Nephron (organoid): ENCODE results near the gene SOCS1.

Experiments
- H3K27ac Mint-ChIP-seq, 3 experiments: 2 replicates each; pipeline ENCODE4 v1.8.0; 2020; ENCODE audit warnings: mixed read lengths in 3 of 3, mild to moderate bottlenecking in 2 of 3, moderate library complexity in 1 of 3
- H3K27me3 Mint-ChIP-seq: 2 replicates; pipeline ENCODE4 v1.8.0; 2021; ENCODE audit warnings: low read depth, mild to moderate bottlenecking, moderate library complexity, mixed read lengths
- H3K36me3 Mint-ChIP-seq: 2 replicates; pipeline ENCODE4 v1.8.0; 2020; ENCODE audit warnings: low read depth, mixed read lengths
- H3K4me1 Mint-ChIP-seq: 2 replicates; pipeline ENCODE4 v1.8.0; 2020; ENCODE audit warnings: mixed read lengths
- H3K4me3 Mint-ChIP-seq, 3 experiments: 2 replicates each; pipeline ENCODE4 v1.8.0; 2020; ENCODE audit warnings: mild to moderate bottlenecking in 3 of 3, mixed read lengths in 3 of 3, moderate library complexity in 2 of 3
- H3K9me3 Mint-ChIP-seq: 2 replicates; pipeline ENCODE4 v1.8.0; 2020; ENCODE audit warnings: mixed read lengths
- TF ChIP-seq, protein P1 (sequence below), 3 experiments: fragments of 200-600 bp; sonication (generic); IDR thresholded peaks; one replicate each; pipeline ENCODE4 v1.5.0; 2021; ENCODE audit warnings: antibody characterized with exemption in 3 of 3; ENCODE audit not compliant: unreplicated experiment in 3 of 3

The SOCS1 gene

GRCh38 chr16:11272921-11273720 is 17.1 kb upstream of the SOCS1 start, which contains the start of gene PRM3:
TSS of gene PRM3 (minus strand) at chr16:11273629. CDS start at chr16:11273595, 34 bp downstream.
- H3K27me3 Mint-ChIP-seq: peaks cover 11% of the 10 kb centered on the region

DNA sequence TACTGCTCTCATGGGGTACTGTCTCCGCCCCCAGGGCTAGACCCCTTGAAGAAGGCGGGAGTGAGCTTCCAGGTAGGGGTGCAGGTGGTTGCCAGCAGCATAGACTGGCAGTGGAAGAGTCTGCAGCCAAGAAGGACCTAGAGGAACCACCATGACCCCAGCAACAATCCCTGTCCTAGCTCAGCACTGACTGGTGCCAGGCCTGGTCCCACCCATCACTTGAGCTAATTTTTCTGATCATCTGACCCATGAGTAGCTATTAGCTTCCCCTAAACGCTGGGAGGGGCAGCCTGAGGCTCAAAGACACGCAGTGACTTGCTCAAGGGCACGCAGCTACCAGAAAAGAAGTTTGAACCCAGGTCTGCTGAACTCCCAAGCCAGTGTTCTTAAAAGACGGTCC is 16.5 kb upstream of the SOCS1 start:
- H3K27me3 Mint-ChIP-seq: peaks cover 10% of the 10 kb centered on the region
- TF ChIP-seq, protein P1, sequence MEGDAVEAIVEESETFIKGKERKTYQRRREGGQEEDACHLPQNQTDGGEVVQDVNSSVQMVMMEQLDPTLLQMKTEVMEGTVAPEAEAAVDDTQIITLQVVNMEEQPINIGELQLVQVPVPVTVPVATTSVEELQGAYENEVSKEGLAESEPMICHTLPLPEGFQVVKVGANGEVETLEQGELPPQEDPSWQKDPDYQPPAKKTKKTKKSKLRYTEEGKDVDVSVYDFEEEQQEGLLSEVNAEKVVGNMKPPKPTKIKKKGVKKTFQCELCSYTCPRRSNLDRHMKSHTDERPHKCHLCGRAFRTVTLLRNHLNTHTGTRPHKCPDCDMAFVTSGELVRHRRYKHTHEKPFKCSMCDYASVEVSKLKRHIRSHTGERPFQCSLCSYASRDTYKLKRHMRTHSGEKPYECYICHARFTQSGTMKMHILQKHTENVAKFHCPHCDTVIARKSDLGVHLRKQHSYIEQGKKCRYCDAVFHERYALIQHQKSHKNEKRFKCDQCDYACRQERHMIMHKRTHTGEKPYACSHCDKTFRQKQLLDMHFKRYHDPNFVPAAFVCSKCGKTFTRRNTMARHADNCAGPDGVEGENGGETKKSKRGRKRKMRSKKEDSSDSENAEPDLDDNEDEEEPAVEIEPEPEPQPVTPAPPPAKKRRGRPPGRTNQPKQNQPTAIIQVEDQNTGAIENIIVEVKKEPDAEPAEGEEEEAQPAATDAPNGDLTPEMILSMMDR (IDR thresholded peaks at IDR 0.05; ENCODE audit: unreplicated experiment in 3 of 3): no peak

More at GRCh38 chr16:11272921-11273720, 17.1 kb upstream of the SOCS1 start, which contains the start of gene PRM3:
- H3K9me3 Mint-ChIP-seq: no peaks in the 10 kb centered on the region
- TF ChIP-seq, protein P1 (IDR thresholded peaks at IDR 0.05; ENCODE audit: unreplicated experiment in 3 of 3): no peak
- H3K4me1 Mint-ChIP-seq: peaks cover 10% of the 10 kb centered on the region
- H3K36me3 Mint-ChIP-seq: no peaks in the 10 kb centered on the region
- peak within 1 kb of the TSS; percentile 84 to 97 (median 88) for H3K27ac Mint-ChIP-seq
- H3K4me3 Mint-ChIP-seq: peak within 1 kb of the TSS in 1 of 3 experiments; percentile 3

GRCh38 chr16:11271610-11272009 is 15.6 kb upstream of the SOCS1 start:
- Mint-ChIP-seq H3K9me3 (no peaks in the 10 kb centered on the region), H3K4me1 (peaks cover 10% of the 10 kb centered on the region), H3K27me3 (peaks cover 8% of the 10 kb centered on the region), H3K4me3 (no peak overlapping the region), H3K27ac (no peak overlapping the region), H3K36me3 (no peaks in the 10 kb centered on the region)
- TF ChIP-seq, protein P1 (IDR thresholded peaks at IDR 0.05; ENCODE audit: unreplicated experiment in 3 of 3): no peak

More for the DNA sequence above, 16.5 kb upstream of the SOCS1 start:
- Mint-ChIP-seq H3K9me3 (no peaks in the 10 kb centered on the region), H3K4me3 (no peak overlapping the region), H3K36me3 (no peaks in the 10 kb centered on the region), H3K27ac (peak overlapping the region in 2 of 3 experiments; percentile 13 to 97), H3K4me1 (peaks cover 10% of the 10 kb centered on the region)

- H3K27ac Mint-ChIP-seq: peak overlapping the region in 1 of 3 experiments; percentile 2
- peaks cover 8% of the 10 kb centered on the region for H3K27me3 Mint-ChIP-seq
- peaks cover 10% of the 10 kb centered on the region for H3K4me1 Mint-ChIP-seq
- no peak overlapping the region for H3K4me3 Mint-ChIP-seq
- no peaks in the 10 kb centered on the region for H3K36me3 Mint-ChIP-seq
- TF ChIP-seq, protein P1 (IDR thresholded peaks at IDR 0.05; ENCODE audit: unreplicated experiment in 3 of 3): no peak
- no peaks in the 10 kb centered on the region for H3K9me3 Mint-ChIP-seq
Observed at GRCh38 chr16:11270602-11271162, 14.7 kb upstream of the SOCS1 start.

DNA sequence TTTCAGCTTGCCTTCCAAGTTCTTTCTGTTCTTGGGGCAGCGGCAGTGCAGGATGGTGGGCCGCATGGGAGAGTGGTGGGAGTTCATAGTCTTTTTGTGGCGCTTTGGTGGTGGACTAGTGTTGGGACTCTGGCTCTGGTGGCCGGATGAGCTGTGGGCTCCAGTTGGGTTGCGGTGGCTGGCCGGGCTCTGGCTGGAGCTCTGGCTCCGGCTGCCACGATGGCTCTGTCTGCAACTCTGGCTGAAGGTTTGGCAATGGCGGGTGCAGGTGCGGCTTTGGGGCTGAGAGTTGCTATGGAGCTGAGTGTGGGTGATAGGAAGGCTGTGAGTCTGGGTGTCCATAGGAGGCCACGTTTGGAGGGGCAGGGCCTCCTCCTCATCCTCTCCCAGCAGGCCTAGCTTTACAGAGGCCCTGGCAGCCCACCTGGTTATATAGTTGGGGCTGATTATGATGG is 12.9 kb upstream of the SOCS1 start, which contains the start of gene TNP2:
Gene TNP2, minus strand, starts transcription at position 405 of the 455 bp plus-strand sequence. Its CDS starts 63 bp downstream, at position 342.
- Mint-ChIP-seq H3K9me3 (no peaks in the 10 kb centered on the region), H3K36me3 (no peaks in the 10 kb centered on the region), H3K27ac (no peak within 1 kb of the TSS)

More for the DNA sequence above, 12.9 kb upstream of the SOCS1 start, which contains the start of gene TNP2:
- TF ChIP-seq, protein P1 (IDR thresholded peaks at IDR 0.05; ENCODE audit: unreplicated experiment in 3 of 3): no peak
- Mint-ChIP-seq H3K4me3 (no peak within 1 kb of the TSS), H3K4me1 (peaks cover 7% of the 10 kb centered on the region), H3K27me3 (peaks cover 9% of the 10 kb centered on the region)
